Activated effector memory CD4-positive, alpha-beta T cell treated with Interleukin-2 at 50 U/mL for 16 hours (primary cell): ENCODE measurements around the gene CD52.

ENCODE experiments used
- DNase-seq: peaks from one replicate; pipeline ENCODE4 v3.0.0-alpha.2; 2020

CD52 gene

GRCh38 chr1:26357121-26357602, 39.4 kb downstream of the CD52 start:
- no peak for DNase-seq

DNA sequence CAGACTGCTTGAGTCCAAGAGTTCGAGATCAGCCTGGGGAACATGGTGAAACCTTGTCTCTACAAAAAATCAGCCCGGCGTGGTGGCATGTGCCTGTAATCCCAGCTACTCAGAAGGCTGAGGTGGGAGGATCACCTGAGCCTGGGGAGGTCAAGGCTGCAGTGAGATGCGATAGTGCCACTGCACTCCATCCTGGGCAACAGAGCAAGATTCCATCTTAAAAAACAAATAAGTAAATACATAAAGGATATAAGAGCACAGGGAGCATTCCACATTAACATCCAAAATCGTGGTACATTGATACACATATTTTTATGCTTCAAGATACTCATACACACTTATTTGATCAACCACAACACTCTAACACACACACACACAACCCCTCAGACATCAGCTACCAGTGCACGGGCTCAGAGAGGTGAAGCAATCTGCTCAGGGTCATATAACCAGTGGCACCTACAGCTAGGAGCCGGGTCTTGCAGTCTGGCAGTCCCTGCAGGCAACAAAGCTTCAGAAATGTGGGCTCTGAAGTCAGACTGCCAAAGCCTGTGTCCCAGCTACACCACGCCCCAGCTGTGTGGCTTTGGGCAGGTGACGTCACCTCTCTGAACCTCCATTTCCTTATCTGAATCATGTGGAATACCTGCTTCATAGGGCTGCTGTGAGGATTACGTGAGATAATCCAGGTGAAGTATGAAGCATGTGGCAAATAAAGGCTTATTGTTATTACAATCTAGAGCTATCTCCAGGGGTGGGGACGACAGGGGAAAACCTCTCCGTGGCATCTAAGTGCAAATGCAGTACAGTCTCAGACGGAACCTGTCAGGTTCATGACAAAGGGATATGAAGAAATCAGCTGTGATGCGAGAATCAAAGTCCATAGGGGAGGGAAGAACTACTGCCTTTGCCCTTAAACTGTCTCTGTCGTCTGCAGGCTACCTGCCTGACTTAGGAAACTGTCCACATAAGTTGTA, 40.9 kb downstream of the CD52 start:
- DNase-seq: peak; percentile 67

GRCh38 chr1:26359981-26360806, 42.4 kb downstream of the CD52 start:
- peak; percentile 17 for DNase-seq

GRCh38 chr1:26360807-26361604, 43.2 kb downstream of the CD52 start:
- no peak for DNase-seq

GRCh38 chr1:26361605-26362122, 43.9 kb downstream of the CD52 start:
- DNase-seq: no peak

DNA sequence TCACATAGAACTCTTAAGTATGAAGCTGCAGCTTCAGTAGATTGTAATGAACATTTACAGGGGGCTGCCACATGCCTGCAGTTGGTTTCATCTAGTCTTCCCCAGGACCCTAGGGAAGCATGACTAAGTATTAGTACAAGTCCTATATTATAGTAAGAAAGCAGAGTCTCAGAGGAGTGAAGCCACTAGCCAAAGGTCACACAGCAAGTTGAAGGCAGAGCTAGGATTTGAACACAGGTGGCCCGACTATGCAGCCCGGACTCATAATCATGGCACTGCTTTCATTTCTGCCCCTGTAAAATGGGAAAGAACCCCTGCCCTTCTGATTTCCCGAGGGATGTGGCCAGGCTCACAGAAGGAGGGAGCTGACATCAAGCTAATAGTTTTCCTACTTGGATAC, 44.6 kb downstream of the CD52 start:
- DNase-seq: no peak

DNA sequence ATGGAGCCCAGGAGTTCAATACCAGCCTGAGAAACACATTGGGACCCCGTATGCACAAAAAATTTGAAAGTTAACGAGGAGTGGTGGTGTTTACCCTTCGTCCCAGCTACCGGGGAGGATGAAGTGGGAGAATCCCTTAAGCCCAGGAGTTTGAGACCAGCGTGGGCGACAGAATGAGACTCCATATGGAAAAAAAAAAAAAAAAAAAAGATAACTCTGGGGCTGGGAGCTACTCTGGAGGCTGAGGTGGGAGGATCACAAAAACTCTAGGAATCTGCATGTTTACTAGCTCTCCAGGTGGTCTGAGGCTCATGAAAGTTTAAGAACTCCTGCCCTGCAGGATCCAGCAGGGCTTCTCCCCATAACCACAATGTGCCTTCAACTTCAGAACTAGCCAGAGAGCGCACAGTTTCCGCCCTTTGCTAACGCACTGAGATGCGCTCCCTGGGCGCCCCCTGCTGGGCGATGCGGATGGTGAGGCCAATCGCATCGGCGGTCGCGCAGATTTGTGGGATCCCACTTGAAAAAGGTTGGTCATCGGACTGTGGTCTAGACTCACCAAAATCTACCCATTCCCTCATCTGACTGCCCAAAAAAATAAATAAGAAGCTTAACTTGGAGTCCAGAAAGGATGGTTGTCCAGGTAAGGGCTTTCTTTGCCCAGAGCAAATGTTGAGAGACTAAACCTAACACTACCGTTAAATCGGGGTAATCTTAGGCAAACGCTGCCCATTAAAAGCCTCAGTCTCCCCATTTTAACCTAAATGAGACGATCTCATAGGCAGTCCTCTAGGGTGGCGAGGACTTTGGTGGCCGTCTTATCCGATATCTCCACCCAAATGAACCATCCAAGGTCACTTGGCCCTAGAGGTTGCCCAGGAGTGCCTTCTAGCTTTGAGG, 46.0 kb downstream of the CD52 start:
- peak; percentile 76 for DNase-seq

DNA sequence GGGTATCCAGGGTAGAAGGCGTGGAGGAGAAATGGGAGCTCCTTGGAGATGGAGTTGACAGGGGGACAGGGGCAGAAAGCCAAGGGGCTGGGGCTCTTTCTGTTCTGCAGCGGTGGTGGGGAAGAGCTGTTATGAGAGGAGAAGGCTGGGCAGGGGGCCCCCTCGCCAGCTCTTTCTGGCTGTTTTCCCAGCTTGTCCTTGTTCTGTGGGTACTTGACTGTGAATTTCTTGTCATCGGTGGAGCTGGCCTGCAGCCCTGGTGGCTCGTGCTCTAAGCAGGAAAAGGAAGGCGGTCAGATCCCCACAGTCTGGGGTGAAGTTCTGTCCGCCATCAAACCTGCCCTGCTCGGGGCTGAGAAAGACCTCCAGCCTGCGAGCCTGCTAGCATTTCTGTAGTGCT, 47.2 kb downstream of the CD52 start:
- no peak for DNase-seq

GRCh38 chr1:26367441-26367840, 49.7 kb downstream of the CD52 start:
- no peak for DNase-seq

GRCh38 chr1:26368006-26368405, 50.2 kb downstream of the CD52 start:
- no peak for DNase-seq

- no peak for DNase-seq
These were observed 50.7 kb downstream of the CD52 start for GRCh38 chr1:26368486-26368885.
